ENCODE results near the gene PDE4B. TPM values are rescaled to one million over a fixed set of nuclear protein-coding genes. Genes with fewer than 3 reads are reported as not detected.

PDE4B gene
- total RNA-seq, 1 donor from 2014 or later: 54.6 TPM

GRCh38 chr1:66172272-66172671 lies 379.6 kb downstream of the PDE4B start:
- intact Hi-C loops (cut with micrococcal nuclease): no loop called here

- intact Hi-C loops (cut with micrococcal nuclease): no loop called here
Measured at GRCh38 chr1:66175098-66175497, 382.4 kb downstream of the PDE4B start.

DNA sequence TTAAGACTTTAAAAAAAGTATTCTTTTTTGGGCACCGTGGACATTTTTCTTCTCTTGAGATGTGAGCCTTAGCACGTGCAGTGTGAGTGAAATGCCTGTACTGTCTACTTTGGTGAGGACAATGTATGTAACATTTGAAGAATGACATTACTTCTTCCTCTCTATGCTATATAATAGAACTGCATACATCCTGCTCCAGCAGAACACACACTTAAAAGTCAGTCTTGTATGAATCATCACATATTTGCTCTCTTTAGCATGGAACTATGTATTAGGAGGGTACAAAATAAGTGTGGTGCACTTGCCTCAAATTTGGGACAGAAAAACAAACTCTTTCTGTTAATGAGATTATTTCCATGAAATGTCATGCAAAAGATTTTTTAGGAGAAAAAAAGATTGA lies 382.9 kb downstream of the PDE4B start:
- intact Hi-C loops (cut with micrococcal nuclease): no loop called here

DNA sequence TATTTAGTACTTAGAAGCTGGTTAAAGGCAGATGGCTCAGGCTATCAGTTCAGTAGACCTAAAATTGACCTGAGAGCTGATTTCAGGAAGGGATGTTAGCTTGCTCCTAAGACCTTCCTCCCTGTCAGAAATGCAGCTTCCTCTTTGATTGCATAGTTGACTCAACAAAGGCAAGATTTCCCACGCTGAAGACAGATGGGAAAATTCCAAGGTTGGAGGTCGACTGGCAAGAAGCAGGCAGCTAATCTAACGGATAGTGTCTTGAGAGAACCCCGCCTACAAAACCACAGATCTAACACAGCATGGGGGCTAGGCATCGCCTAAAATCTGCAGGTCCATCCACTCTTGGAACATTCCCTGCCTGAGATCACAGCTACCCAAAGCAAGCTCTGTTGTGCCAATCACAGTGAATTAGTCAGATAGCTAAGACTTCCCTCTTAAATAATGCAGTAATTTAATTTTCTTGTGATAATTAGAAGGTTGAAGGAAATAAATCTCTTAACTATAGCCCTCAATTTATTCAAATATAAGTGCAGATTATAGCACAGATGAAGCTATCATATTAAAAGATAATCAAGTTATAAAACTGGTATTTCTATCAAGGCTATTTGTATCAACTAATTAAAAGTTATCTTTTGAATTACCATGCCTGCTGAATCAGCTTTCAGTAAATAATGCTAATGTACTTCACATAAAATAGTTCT lies 383.5 kb downstream of the PDE4B start:
- intact Hi-C loops (cut with micrococcal nuclease): no loop called here

DNA sequence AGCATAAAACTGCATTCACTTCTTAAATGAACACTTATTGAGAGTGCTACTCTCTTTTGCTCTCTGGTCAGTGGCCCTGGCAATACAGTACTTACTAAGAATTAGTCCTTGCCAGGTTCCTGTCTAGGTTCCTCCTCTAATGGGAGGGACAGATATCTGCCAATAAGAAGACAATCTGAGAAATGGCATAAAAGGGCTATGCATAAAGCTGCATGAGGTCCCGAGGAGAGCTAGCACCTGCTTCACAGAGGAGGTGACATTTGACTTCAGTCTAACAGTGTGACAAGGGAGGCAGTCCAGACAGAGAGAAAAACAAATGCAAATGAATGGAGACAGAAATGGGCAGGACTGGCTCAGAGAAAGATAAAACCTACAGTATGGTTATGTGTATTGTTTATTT lies 384.1 kb downstream of the PDE4B start:
- intact Hi-C loops (cut with micrococcal nuclease): no loop called here

GRCh38 chr1:66177510-66177909 lies 384.8 kb downstream of the PDE4B start:
- intact Hi-C loops (cut with micrococcal nuclease): no loop called here

DNA sequence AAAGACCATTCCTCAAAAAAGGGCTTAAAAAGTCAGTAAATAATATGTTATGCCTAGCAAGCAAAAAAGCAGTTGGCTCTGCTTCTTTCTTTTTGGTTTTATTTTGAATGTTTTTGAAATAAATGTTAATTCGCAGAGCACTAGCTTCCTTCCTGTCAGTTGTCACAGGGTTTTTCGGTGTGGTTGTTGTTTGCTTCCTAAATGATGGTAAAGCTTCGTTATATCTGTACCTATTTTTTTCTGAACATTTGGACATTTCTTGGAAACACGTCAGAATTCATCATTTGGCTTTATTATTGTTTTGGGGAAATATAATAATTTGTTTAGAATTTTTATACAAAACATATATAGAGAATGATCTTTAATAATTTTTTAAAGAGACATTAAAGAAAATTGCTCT lies 389.3 kb downstream of the PDE4B start:
- intact Hi-C loops (cut with micrococcal nuclease): loop anchor here (1.0 to 10.0 kb wide), 5 partner anchors 61 to 265 kb away; no protein-coding TSS in a partner anchor

DNA sequence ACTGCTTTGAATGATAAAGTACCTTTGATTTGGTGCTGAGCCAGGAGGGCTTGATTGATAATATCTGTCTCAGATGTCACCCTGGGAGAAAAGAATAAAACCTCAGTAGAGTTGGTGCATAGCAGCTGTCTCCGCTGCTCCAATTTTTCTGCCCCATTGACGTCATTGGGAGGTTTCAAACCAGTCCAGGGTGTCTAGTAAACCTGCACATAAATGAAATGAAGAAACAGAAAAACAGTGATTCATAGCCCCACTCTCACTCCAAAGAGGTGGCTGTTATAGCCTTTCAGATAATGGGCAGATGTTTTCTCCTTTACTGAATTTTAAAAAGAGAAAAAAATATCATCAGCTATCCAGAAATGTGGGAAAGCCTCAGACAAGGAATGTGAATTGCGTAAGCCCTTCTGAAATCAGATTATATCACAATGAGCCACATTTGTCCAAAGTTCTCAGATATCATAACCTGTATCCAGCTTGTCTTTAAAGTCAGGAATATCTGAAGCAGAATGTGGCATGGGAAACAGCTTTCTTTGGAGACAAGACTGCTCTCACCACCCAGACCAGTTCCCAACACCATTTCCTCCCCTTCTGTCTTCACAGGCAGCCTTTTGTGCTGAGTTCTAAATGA lies 390.0 kb downstream of the PDE4B start:
- intact Hi-C loops (cut with micrococcal nuclease): loop anchor here (1.0 to 10.0 kb wide), 7 partner anchors 33 to 265 kb away; no protein-coding TSS in a partner anchor

DNA sequence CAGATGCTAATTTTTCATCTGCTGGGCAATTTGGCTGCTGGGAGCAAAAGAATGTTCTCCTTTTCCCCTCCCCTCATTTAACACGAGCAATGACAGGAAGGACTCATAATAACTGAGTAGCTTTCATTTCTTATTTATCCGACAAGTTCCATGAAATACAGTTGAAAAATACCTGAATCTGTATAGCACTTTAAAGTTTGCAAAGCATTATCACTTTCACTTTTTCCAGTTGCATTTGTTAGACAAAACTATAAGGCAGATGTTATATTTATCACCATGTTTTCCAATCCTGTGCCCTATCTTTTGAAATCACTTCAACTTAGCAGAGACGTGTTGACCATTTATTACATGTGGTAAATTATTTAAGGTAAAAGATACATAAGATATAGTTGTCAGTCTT lies 390.7 kb downstream of the PDE4B start:
- intact Hi-C loops (cut with micrococcal nuclease): loop anchor here (1.0 to 10.0 kb wide), 5 partner anchors 32 to 264 kb away; no protein-coding TSS in a partner anchor

DNA sequence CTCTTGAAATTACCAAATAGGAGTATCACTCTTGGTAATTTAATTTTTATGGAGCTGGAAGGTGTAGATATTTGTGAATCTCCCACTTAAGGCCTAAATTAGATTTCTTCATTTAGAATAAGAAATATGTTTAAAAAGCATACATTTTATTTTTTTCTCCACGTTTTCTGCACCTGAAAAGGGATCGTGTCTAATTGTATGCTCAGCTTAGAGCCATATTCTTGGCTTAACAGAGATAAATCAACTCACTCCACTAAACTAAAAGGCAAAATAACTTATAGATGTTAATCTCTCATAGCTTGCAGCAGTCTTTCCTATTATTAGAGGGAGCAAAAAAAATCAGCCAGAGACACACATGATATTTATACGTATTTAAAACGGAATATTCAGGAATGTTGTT lies 404.4 kb downstream of the PDE4B start:
- intact Hi-C loops (cut with micrococcal nuclease): no loop called here

DNA sequence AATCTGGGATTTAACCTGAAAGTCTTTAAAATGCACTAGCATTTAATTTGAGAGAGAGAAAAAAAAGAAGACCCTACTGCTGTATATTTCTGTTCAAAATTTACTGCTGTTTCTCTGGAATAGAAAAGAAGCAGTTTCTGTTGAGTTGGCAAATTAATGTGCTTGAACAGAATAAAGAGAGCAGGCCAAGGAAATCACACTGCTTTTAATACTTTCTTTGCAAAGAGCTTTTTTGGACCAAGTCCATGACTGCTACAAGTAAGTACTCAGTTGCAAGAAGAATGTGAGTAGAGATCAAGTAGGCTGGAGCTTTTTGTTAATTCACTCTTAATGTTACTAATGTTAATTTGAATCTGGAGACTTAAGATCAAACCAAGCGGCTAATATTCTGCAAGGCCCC lies 405.1 kb downstream of the PDE4B start:
- intact Hi-C loops (cut with micrococcal nuclease): no loop called here

GRCh38 chr1:66206563-66207144 lies 414.0 kb downstream of the PDE4B start:
- intact Hi-C loops (cut with micrococcal nuclease): no loop called here

DNA sequence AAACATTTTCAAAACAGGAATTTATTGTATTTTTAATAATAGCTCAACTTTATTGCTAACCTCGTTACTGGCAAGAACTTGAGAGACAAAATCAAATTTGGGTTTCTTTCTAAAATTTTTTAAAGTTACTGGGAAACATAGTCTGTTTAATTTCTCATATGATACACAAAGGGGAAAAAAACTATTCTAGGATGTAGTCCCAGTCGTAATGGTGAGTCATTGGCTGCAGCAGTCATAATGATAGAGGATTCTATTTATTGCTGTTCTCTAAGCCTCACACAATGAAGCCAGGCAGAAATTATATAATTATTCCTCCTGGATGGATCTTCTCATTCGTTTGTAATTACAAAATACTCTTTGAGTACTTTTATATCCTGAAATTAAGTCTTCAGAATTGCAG lies 414.8 kb downstream of the PDE4B start:
- intact Hi-C loops (cut with micrococcal nuclease): no loop called here

GRCh38 chr1:66208632-66209031 lies 415.9 kb downstream of the PDE4B start:
- intact Hi-C loops (cut with micrococcal nuclease): no loop called here

- intact Hi-C loops (cut with micrococcal nuclease): no loop called here
Measured at GRCh38 chr1:66210635-66211244, 418.0 kb downstream of the PDE4B start.

- intact Hi-C loops (cut with micrococcal nuclease): no loop called here
Measured at GRCh38 chr1:66211521-66211920, 418.8 kb downstream of the PDE4B start.

DNA sequence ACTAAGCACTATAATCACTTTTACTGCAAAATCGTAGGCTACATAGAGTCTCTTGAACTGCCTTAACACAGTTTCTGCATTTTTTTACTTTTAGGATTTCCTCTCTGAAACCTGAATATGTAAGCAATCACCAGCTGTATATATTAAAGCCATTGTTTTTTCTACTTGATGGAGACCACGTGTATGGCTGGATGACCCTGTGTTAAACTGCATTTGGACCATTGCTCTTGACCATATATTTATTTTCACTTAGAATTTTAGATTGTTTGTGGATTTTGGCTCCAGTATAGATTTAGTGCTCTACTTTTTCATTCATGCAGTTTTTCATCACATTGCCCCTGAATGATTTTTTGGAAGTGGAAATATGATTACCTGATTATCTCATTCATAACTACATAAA lies 420.8 kb downstream of the PDE4B start:
- intact Hi-C loops (cut with micrococcal nuclease): no loop called here

- intact Hi-C loops (cut with micrococcal nuclease): loop anchor here (1.0 kb wide), 7 partner anchors 27 to 795 kb away; partner anchors contain the start of genes LEPR and LEPROT
Measured at GRCh38 chr1:66214901-66215300, 422.2 kb downstream of the PDE4B start.

DNA sequence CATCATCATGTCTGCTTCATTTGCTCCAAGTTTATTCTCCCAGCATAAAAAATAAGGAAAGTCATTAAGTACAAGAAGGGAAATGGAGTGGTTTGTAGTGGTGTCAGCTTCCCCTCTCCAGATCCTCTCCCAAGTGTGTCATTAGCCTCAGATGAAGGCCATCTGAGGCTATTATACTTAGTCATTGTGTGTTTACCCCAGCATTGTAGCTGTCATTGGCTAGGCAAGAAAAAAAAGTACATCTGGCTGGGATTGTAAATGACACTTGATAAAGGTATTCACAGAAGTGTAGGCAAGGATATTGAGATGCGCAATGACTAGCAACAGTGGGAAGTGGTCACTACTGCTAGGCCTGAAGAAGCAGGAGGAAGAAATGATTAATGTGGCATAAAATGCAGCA lies 424.3 kb downstream of the PDE4B start:
- intact Hi-C loops (cut with micrococcal nuclease): no loop called here

DNA sequence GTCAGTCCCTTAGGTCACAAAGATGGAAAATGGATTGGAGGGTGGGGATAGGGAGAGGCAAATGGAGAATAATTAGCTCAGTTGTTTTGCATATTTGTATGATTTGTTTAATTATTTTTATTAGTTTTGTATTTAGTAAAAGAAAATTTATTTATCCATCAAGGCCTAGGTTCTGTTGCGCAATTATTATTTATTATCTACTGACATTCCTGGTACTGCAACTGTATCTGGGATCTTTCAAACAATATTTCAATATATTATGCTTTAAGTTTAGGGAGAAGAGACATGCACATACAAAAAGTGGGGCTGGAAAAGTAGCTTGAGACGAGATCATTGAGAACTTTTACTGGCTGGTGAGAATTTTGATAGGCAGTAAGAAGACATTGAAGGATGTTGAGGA lies 424.9 kb downstream of the PDE4B start:
- intact Hi-C loops (cut with micrococcal nuclease): no loop called here

- intact Hi-C loops (cut with micrococcal nuclease): no loop called here
Measured at GRCh38 chr1:66220477-66220876, 427.8 kb downstream of the PDE4B start.

DNA sequence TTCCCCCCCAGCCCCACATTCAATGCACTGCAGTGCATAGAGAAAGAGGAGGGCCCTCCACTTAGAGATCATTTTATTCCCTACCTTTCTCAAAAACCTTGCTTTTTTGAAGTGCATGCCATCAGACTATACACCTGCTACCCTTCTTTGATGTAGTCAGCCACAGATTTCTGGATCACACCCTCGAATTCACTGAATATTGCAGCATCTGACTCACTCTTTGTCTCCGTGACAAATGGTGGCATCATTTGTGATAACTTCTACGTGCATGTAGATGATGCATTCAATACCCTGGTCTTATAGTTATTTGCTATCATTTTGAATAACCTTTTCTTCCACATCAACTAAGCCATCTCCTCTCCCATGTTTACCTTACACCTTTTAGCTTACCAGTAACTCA lies 431.0 kb downstream of the PDE4B start:
- intact Hi-C loops (cut with micrococcal nuclease): no loop called here
